ENCODE data around the gene ABHD13.
"Not testable (repeated sequence)": the region's sequence is repeated elsewhere in the genome, so short reads cannot be mapped to it uniquely, and the experiment has no call there.

ABHD13 gene

DNA sequence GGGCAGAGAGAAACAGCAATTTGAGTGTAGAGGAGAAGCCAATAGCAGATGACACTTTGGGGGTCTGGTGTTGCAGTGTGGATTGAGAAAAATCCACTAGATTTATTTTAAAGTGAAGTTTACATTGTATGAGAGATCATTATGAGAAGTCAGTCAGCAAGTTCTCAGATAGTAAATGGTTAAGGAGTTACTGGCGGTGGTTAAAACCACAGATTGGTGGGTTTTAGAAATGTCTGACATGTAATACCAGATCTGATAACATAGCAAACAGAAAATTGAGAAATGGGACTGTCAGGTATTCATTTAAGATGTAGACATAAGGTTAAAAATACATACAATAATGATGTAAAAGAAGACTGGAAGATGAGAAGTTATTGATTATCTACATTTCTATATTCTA, 7.2 kb downstream of the ABHD13 start:
- no peak for DNase-seq

DNA sequence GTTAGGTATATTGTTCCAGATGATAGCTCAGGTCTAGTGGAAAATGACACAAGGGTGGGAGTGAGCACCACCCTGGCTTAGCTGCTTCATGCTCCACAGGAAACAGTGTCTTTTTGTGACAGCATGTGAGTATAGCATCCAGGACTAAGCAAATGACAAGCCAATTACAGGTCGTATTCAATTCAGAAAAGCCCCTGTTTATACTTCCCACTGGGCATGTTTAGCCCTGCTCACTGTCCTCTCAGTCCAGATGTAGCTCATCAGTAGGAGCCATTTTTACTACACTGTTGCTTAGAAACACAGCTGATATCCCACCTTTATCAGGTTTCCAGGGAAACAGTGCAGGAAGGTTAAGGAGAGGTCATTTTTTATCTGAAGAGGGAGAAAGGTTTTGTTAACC, 8.0 kb downstream of the ABHD13 start:
- no peak for DNase-seq

DNA sequence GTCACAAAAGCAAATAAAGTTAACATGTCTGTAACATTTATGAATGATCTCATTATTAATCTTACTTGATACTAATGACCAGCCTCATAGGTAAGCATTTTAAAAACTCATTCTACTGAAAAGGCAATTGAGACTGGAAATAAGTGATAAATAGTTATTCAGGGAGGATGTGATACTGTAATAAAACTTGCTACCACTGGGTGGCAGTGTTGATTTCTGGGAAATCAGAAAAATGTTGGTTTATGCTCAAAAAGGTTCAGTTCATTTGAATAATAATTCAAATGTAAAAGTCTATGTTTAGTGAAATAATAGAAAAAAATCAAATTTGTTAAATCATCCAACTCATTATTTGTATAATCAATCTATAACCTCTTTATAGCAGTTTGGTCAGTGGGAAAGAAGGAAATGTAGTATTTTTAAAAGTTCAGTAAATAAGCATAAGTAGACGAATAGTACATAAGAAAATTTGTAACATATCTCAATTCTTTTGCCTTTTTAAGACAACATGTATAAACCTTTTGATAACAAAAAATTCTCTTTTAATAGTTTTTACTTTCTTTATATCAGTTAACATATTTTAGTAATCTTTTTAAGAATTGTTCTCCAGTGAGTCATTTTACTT, 9.6 kb downstream of the ABHD13 start:
- DNase-seq: peak; percentile 18

DNA sequence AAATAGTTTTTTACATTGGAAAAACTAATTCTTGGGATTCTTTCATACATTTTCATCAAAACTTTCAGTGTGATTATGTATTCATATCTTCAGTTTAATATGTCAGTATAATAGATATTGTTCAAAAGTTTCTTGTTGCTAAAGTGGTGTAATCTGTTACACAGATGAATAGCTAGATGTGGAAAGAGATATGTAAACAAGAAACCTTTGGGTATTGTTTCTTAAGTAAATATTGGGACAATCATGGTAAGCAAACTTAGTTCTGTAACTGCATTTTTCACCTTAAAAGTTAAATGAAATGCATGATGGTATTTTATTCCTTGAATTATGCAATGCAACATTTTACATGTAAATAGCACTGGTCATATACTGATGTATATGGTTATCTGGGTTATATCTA, 12.2 kb downstream of the ABHD13 start:
- no peak for DNase-seq

DNA sequence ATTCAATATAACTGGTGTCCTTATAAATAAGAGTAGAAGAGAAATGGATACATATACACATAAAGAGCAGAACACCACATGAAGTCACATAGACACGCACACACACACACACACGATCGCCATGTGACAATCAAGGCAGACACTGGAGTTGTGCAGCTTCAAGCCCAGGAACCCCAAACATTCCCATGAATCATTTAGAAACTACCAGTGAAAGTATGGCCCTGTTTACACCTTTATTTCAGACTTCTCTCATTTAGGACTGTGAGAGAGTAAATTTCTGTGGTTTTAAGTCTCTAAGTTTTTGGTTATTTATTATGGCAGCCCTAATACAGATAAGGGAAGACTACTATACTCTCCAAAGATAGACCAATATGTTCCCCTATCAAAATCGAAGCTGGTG, 31.0 kb downstream of the ABHD13 start:
- no peak for DNase-seq

DNA sequence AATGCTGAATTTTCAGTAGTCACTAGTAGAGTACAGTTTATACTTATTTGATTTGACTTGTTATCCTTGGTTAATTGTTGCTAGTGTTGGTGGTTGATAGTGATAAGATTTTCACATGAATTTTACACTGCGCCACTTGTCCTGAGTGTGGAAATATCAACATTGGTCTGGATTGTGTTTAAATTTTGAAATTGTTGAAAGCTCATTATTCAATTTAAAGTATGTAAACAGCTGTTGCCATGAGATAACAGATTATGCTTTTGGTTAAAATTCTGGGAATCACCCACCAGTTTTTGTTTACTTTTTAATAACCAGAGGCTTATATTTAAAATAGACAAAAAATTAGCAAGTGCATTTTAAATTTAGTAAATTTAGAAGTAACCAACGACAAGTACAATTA, 39.1 kb downstream of the ABHD13 start:
- DNase-seq: no peak

DNA sequence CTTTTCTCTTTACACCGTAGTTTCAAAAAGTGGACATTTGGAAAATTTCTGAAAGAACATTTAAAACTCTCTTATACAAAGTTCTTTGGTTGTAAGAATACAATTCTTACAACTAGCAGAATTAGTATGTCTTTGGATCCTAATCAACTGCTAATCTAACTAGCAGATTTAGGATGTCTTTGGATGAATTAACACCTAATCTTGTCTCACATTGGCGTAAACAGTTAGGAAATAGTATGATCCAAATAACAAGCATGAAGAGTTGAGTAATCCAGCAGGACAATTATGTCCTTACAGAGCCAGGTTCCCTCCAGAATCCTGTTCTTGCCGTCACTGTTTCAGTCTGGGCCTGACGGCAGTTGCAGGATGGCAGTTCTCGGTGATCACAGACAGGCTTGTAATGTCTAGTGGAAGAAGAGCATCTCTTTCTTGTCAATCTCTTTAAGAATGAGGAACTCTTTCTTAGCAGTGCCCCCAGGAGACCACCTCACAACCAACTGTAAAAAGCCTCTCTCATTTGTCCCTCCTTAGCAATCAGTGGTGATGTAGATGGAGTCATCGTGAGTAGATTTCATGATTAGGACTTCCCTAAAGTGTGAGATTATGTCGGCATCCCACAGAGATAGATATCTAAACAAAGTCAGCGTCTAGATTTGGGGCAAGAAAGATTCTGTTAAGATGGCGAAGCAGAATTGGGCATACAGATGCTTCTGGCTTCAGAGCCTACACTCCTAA, 45.6 kb downstream of the ABHD13 start:
- DNase-seq: no peak

DNA sequence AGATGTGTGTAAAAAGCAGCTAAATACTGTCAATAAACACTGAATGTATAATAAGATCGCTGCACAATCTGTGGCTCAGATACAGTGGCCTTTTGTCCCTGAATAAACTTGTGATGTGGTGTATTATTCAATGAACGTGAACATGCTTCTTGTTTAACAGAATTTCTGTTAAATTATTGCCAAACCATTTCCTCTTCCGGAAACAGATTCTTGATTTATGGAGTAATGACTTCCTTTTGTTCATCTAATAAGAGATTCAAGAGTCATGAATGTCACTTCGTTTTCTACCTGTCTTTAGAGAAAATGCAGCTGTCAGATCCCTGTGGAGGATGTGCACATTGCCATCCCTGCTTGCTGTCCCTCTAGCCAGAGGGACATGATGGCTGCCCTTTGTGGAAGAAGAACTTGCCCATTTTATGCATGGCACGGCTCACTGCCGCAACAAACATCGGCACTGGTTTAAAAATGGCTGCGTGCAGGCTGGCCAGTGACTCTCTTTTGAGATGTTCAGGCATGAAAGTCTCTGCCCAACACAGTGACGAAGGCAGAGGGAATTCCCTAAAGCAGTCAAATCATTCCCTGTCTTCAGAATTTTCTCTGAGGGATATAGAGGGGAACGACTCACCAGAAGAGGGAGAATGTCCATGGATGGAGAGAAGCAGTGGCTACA, 48.3 kb downstream of the ABHD13 start:
- no peak for DNase-seq

DNA sequence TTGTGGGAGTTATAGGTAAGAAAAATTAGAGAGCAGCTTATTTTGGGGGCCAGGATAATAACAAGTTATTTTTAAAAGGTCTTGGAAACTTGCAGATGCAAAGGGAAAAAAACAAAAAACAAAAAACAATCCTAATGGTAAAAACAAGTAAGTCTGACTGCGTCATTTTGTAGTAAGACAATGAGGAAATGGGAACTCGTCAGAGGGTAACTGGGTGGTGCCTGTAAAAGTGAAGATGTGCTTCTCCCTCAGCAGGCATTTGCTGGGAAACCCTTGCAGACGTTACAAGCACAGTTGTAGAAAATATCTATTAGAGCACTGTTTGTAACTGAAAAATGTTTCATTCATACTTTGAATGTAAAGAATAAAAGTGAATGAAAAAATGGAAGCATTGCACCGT, 49.2 kb downstream of the ABHD13 start:
- DNase-seq: no peak

DNA sequence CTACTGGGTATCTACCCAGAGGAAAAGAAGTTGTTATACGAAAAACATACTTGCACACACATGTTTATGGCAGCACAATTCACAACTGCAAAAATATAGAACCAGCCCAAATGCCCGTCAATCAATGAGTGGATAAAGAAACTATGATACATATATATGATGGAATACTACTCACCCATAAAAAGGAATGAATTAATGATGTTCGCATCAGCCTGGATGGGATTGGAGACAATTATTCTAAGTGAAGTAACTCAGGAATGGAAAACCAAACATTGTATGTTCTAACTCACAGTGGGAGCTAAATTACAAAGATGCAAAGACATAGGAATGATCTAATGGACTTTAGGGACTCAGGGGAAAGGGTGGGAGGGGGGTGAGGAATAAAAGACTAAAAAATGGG, 49.7 kb downstream of the ABHD13 start:
- DNase-seq: not testable (repeated sequence)

DNA sequence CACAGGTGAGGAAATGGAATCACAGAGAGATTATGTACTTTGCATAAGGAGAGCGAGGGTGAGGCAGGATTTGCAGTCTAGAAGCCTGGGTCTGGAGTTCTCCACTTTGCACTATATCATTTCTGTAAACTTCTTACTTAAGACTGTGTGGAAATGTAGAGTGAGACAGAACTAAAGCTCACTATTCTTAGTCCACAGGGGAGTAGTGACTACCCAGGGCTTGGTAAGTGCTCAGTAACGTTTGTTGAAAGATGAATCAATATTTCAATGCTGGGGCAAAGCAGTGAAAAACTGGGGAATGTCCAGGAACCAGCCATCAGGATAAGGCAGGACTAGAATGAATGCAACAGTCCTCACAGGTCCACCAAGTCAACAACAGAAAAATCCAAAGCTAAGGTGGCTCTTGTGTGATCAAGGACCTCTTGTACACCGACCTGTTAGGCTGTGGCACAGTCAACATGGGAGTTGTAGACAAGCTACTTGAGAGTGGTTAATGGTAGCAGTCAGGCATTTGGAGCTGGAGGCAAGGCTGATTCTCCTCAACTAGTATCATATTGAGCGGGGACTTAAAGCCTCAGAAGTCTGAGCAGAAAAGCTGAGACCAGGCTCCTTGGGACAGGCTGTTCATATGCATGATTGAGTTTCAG, 50.4 kb downstream of the ABHD13 start:
- no peak for DNase-seq

DNA sequence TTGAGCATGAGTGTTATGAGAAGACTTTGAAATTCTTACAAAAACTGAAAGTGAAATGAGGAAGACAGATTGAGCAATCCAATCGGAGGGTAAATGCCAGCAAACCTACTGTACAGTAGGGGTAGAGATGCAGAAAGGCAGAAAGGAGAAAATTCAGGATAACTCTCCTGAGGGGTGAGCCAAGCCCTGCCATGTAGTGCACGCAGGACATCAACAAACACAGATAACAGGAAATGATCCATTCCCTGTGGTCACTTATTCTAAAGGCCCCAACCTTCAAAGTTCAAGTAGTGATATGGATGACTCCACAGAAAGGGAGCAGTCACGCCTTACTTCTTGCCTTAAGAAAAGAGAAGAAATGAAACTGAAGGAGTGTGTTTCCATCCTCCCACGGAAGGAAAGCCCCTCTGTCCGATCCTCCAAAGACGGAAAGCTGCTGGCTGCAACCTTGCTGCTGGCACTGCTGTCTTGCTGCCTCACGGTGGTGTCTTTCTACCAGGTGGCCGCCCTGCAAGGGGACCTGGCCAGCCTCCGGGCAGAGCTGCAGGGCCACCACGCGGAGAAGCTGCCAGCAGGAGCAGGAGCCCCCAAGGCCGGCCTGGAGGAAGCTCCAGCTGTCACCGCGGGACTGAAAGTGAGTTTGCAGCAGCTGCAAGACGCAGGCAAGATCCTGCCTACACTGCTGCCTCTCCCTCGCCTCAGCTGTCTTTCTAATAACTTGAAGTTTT, 51.6 kb downstream of the ABHD13 start, which contains the start of gene TNFSF13B:
Gene TNFSF13B (plus strand): TSS at position 118 of the 728 bp plus-strand sequence. CDS start 178 bp downstream, at position 296.
- no peak for DNase-seq

DNA sequence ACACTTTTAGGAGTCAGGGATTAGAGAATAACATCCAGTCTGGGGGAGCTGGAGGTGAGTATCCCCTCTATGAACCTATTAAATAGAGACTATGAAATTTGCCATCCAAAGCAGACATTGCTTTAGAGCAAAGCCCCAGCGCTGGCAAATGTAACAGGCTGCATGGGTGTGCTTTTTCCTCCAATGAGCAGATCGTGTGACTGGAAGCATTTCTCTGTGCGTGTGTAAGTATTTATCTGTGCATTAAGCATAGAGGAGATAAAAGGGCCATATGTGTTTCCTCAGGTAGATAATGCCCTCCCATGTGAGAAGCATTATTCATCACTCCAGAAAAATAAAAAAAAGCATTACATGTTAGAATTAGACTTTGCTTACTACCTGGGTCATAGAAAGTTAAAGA, 52.2 kb downstream of the ABHD13 start:
- DNase-seq: no peak

DNA sequence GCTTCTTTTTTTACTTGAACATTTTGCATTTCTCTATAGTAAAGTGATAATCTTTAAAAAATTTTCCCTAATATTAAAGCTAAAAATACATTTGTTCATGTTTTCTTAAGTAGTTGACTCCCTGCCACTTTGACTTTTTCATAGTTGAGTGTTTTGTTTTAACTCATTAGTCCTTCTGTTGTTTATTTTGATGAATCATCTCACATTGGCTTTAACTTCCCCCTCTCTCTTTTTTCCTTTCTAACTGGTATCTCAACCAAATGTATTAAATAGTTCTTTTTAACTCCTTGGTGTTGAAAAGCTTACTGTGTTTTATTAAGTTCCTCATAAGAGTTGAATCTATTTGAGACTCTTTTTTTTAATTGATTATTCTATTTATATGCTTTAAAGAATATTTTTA, 54.1 kb downstream of the ABHD13 start:
- no peak for DNase-seq

DNA sequence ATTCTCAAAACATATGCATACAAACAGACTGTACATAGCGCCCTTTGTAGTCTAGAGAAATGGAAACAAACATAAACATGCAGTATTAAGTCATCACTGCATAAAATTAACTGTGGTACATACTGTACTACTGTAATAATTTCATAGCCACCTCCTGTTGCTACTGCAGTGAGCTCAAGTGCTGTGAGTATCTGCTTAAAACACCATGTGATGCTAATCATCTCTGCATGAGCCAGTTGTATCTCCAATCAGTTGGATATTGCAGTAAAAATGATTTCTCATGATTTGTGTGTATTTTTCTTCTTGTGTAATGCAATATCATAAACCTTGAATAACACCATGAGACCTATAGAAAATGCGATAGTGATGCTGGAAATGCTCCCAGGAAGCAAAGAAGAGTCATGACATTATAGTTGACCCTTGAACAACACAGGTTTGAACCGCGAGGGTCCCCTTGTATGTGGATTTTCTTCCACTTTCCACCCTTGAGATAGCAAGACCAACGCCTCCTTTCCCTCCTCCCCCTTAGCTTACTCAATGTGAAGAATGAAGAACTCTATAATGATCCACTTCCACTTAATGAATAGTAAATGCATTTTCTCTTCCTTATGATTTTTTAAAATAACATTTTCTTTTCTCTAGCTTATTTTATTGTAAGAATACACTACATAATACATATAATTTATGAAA, 55.4 kb downstream of the ABHD13 start:
- DNase-seq: no peak

DNA sequence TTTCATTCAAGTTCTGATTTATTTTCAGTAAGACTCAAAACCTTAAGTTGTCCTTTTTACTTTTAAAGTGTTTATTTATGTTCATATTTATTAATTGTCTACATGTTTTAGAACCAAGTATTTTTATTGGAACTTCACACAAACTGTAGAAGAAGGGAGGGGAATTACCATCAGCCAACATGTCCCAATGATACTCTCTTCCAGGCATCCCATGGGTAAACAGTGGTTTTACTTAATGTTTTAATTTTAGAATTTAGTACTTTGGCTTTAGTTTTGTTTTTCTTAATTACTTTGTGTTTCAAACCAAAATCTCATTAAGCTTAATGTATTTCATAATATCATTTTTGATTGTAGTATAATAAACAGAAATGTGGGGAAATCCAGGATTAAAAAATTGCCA, 56.5 kb downstream of the ABHD13 start:
- DNase-seq: no peak

DNA sequence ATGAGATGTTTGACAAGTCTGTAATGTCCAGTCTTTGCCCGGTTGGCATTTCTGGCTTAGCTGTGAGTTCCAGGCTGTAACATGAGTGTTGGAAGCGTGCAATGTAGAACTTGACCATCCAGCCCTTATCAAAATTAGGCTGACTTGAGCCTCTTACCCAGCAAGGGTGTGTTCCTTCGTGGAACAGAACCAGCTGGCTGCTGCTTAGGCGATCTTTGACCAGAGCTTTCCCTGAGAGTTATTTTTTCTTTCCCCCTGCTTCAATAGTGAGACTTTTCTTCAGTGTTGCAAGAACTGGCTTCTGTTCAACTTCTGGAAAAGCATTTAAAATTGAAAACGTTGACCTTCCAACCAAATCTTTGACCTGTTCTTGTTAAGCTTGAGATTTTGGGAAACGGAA, 57.9 kb downstream of the ABHD13 start:
- no peak for DNase-seq

DNA sequence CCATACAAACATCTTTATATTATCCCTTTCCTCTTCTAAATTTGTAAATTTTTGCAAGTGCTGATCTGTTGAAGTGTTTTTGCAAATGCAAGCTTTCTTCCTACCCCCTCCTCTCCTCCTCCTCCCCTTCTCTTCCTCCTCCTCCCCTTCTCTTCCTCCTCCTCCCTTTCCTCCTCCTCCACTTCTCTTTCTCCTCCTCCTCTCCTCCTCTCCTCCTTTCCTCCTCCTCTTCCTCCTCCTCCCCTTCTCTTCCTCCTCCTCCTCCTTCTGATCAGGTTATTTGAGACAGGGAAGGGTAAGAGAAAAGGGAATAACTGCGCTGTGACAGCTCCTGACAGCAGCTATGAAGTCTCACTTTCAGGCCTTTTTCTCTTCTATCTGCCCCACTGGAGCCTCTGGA, 60.3 kb downstream of the ABHD13 start:
- DNase-seq: no peak

DNA sequence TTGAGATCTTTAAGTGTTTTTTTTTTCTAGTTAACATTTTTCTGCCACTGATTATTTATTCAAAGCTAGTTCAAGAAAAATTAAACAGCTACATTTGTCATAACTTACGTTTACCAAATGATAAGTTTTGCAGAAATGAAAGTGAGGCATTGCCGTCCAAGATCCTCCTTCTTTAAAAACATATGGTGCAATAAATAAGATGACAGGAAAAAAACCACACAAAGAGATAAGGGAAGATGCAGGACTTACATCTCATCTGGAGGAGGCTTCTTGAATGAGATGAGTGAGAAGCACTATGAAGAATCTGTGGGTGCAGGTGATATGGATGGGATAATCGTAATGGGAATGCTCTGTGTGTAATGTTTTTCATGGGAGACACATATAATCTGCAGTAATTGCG, 63.7 kb downstream of the ABHD13 start:
- no peak for DNase-seq

DNA sequence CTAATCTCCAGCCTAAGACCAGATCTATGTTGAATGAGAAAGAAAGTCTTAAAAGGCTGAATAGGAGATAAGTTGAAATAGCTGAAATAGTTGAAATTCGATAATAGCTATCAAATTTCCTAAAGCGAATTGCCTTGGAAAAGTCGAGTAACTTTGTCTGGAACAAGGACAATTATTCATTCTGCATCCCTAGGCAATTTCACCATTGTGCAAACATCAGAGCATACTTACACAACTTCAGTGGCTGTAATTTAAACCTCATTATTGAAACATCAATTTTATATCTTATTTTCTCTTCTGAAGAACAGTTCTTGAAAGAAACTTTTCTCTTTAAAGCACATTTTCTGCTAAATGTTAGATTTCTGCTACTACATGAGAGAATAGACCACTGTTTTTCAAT, 64.9 kb downstream of the ABHD13 start:
- DNase-seq: no peak

Measured in NCI-H510A treated with DMSO at 0.1 percent for 48 hours (cell line).